HG03521 (cell line): ENCODE results near the gene PRLH.
"Not testable (repeated sequence)": the region's sequence is repeated elsewhere in the genome, so short reads cannot be mapped to it uniquely, and the experiment has no call there.

Source experiments
- ATAC-seq: cut with Tn5 transposase; IDR thresholded peaks from one replicate; pipeline ENCODE4 v1.9.1; 2021; ENCODE audit warnings: mild to moderate bottlenecking, moderate library complexity; ENCODE audit not compliant: unreplicated experiment

PRLH gene

GRCh38 chr2:237599465-237600110, 33.2 kb downstream of the PRLH start:
- ATAC-seq = no peak

- no peak for ATAC-seq
Observed at GRCh38 chr2:237600205-237600846, 34.0 kb downstream of the PRLH start.

GRCh38 chr2:237601453-237602116, 35.2 kb downstream of the PRLH start:
- no peak for ATAC-seq

- ATAC-seq = no peak
Observed at GRCh38 chr2:237602409-237602808, 36.0 kb downstream of the PRLH start.

GRCh38 chr2:237603049-237603717, 36.8 kb downstream of the PRLH start:
- ATAC-seq = no peak

GRCh38 chr2:237603718-237604362, 37.5 kb downstream of the PRLH start:
- ATAC-seq = peak; percentile 59

GRCh38 chr2:237604391-237604790, 38.0 kb downstream of the PRLH start:
- ATAC-seq = no peak

GRCh38 chr2:237604960-237605359, 38.6 kb downstream of the PRLH start:
- ATAC-seq = no peak

- ATAC-seq = not testable (repeated sequence)
Observed at GRCh38 chr2:237606522-237606921, 40.1 kb downstream of the PRLH start.

GRCh38 chr2:237612527-237613357, 46.4 kb downstream of the PRLH start:
- ATAC-seq = no peak

GRCh38 chr2:237613679-237614078, 47.3 kb downstream of the PRLH start:
- no peak for ATAC-seq

- ATAC-seq = no peak
Observed at GRCh38 chr2:237614151-237614720, 47.9 kb downstream of the PRLH start.

GRCh38 chr2:237615631-237616249, 49.4 kb downstream of the PRLH start:
- ATAC-seq = no peak

GRCh38 chr2:237616373-237616733, 50.0 kb downstream of the PRLH start:
- no peak for ATAC-seq
